Loucy (cell line): Measurements from ENCODE around the gene TCF7L2.
A peak's percentile ranks its signal among the peaks of the same experiment; 100 is the strongest.

Source experiments
- H2AFZ ChIP-seq: fragments of 200-600 bp; sonication (generic); 2 replicates; pipeline ENCODE4 v1.6.0; 2016; ENCODE audit warnings: antibody characterized with exemption, mild to moderate bottlenecking, low read length, moderate library complexity
- H3F3A ChIP-seq: fragments of 200-600 bp; 2 replicates; pipeline ENCODE4 v1.6.0; 2016; ENCODE audit warnings: antibody characterized with exemption, low read depth, mild to moderate bottlenecking
- H3K27me3 ChIP-seq: fragments of 200-600 bp; sonication (generic); 2 replicates; pipeline ENCODE4 v1.6.1; 2014; ENCODE audit warnings: low read length, mild to moderate bottlenecking; ENCODE audit not compliant: insufficient read depth, poor library complexity, severe bottlenecking
- H3K36me3 ChIP-seq: fragments of 200-600 bp; sonication (generic); 2 replicates; pipeline ENCODE4 v1.6.1; 2016; ENCODE audit warnings: low read length; ENCODE audit not compliant: insufficient read depth
- H3K4me1 ChIP-seq: fragments of 200-600 bp; sonication (generic); 2 replicates; pipeline ENCODE4 v1.5.1; 2014; ENCODE audit warnings: low read length, mild to moderate bottlenecking; ENCODE audit not compliant: insufficient read depth, poor library complexity, severe bottlenecking
- H3K4me2 ChIP-seq: fragments of 200-600 bp; sonication (generic); 2 replicates; pipeline ENCODE4 v1.6.0; 2014; ENCODE audit warnings: antibody characterized with exemption, low read length, low read depth, mild to moderate bottlenecking; ENCODE audit not compliant: poor library complexity, severe bottlenecking
- H3K4me3 ChIP-seq: fragments of 200-600 bp; sonication (generic); 2 replicates; pipeline ENCODE4 v1.5.1; 2014; ENCODE audit warnings: low read length, mild to moderate bottlenecking, mixed read lengths; ENCODE audit not compliant: poor library complexity, severe bottlenecking
- H3K79me2 ChIP-seq: fragments of 200-600 bp; sonication (generic); 2 replicates; pipeline ENCODE4 v1.6.1; 2014; ENCODE audit warnings: low read length; ENCODE audit not compliant: insufficient read depth
- H3K9ac ChIP-seq: fragments of 200-600 bp; sonication (generic); 2 replicates; pipeline ENCODE4 v1.6.0; 2014; ENCODE audit warnings: mild to moderate bottlenecking, low read depth, low read length, moderate library complexity; ENCODE audit not compliant: poor library complexity, severe bottlenecking
- H3K9me2 ChIP-seq: fragments of 200-600 bp; sonication (generic); replicated peaks from 2 replicates; pipeline ENCODE4 v1.6.1; 2016; ENCODE audit warnings: low read depth, low read length, mixed read lengths
- H3K9me3 ChIP-seq: fragments of 200-600 bp; sonication (generic); 2 replicates; pipeline ENCODE4 v1.6.1; 2014; ENCODE audit warnings: mild to moderate bottlenecking, antibody characterized with exemption, low read length, low read depth; ENCODE audit not compliant: insufficient read depth
- H4K20me1 ChIP-seq: fragments of 200-600 bp; sonication (generic); 2 replicates; pipeline ENCODE4 v1.6.0; 2014; ENCODE audit warnings: antibody characterized with exemption, low read length, mild to moderate bottlenecking; ENCODE audit not compliant: insufficient read depth, poor library complexity, severe bottlenecking
- CTCF ChIP-seq: fragments of 200-600 bp; sonication (generic); conservative IDR thresholded peaks from 2 replicates; pipeline ENCODE4 v1.5.1; 2014; ENCODE audit warnings: mild to moderate bottlenecking, antibody characterized with exemption, low read length
- EZH2phosphoT487 ChIP-seq: fragments of 200-600 bp; IDR thresholded peaks from 2 replicates; pipeline ENCODE4 v1.6.1; 2018; ENCODE audit warnings: antibody characterized with exemption, mild to moderate bottlenecking, moderate library complexity, borderline replicate concordance

Gene TCF7L2

GRCh38 chr10:112981553-112981952, 31.5 kb downstream of the TCF7L2 start:
- H3K9me2 ChIP-seq = no peaks in the 10 kb centered on the region
- peak overlapping the region; percentile 63 for H3K4me2 ChIP-seq
- H3K4me3 ChIP-seq = peak overlapping the region; percentile 32
- H3K27me3 ChIP-seq = peaks cover 74% of the 10 kb centered on the region
- H4K20me1 ChIP-seq = peaks cover 80% of the 10 kb centered on the region
- TF ChIP-seq EZH2phosphoT487 = peak; percentile 88
- no peak for TF ChIP-seq CTCF
- no peaks in the 10 kb centered on the region for H3K36me3 ChIP-seq
- no peaks in the 10 kb centered on the region for H3K9me3 ChIP-seq
- H2AFZ ChIP-seq = no peak overlapping the region
- H3K4me1 ChIP-seq = peaks cover 33% of the 10 kb centered on the region
- H3K79me2 ChIP-seq = no peaks in the 10 kb centered on the region
- no peak overlapping the region for H3K9ac ChIP-seq
- no peaks in the 10 kb centered on the region for H3F3A ChIP-seq

GRCh38 chr10:112983444-112984056, 33.5 kb downstream of the TCF7L2 start:
- Histone ChIP-seq H3K4me2 (no peak overlapping the region), H3K9ac (no peak overlapping the region), H3F3A (no peaks in the 10 kb centered on the region), H2AFZ (no peak overlapping the region), H3K79me2 (no peaks in the 10 kb centered on the region), H3K9me3 (no peaks in the 10 kb centered on the region), H3K9me2 (no peaks in the 10 kb centered on the region), H3K4me1 (peaks cover 35% of the 10 kb centered on the region), H3K36me3 (no peaks in the 10 kb centered on the region), H3K4me3 (no peak overlapping the region), H3K27me3 (peaks cover 68% of the 10 kb centered on the region), H4K20me1 (peaks cover 77% of the 10 kb centered on the region)
- no peak for TF ChIP-seq CTCF
- TF ChIP-seq EZH2phosphoT487 = no peak

GRCh38 chr10:112984756-112985155, 34.7 kb downstream of the TCF7L2 start:
- Histone ChIP-seq H3K9me3 (no peaks in the 10 kb centered on the region), H2AFZ (no peak overlapping the region), H3K36me3 (no peaks in the 10 kb centered on the region), H3K4me3 (no peak overlapping the region), H3K9me2 (no peaks in the 10 kb centered on the region), H3K4me2 (no peak overlapping the region), H3K4me1 (peaks cover 40% of the 10 kb centered on the region), H3K9ac (no peak overlapping the region), H3K79me2 (no peaks in the 10 kb centered on the region), H4K20me1 (peaks cover 83% of the 10 kb centered on the region), H3F3A (no peaks in the 10 kb centered on the region), H3K27me3 (peaks cover 58% of the 10 kb centered on the region)
- TF ChIP-seq EZH2phosphoT487 (no peak), CTCF (no peak)
